GM19239 (cell line): ENCODE results near the gene PTGDS.

Experiments
- DNase-seq: peaks from one replicate; pipeline ENCODE4 v3.0.0; 2011; ENCODE audit warnings: low spot score; ENCODE audit not compliant: insufficient read length
- FAIRE-seq: peaks from 2 replicates; lab custom pipeline; 2011; peaks lifted over from hg19 to GRCh38; lab: Jason Lieb, UNC

Gene PTGDS

DNA sequence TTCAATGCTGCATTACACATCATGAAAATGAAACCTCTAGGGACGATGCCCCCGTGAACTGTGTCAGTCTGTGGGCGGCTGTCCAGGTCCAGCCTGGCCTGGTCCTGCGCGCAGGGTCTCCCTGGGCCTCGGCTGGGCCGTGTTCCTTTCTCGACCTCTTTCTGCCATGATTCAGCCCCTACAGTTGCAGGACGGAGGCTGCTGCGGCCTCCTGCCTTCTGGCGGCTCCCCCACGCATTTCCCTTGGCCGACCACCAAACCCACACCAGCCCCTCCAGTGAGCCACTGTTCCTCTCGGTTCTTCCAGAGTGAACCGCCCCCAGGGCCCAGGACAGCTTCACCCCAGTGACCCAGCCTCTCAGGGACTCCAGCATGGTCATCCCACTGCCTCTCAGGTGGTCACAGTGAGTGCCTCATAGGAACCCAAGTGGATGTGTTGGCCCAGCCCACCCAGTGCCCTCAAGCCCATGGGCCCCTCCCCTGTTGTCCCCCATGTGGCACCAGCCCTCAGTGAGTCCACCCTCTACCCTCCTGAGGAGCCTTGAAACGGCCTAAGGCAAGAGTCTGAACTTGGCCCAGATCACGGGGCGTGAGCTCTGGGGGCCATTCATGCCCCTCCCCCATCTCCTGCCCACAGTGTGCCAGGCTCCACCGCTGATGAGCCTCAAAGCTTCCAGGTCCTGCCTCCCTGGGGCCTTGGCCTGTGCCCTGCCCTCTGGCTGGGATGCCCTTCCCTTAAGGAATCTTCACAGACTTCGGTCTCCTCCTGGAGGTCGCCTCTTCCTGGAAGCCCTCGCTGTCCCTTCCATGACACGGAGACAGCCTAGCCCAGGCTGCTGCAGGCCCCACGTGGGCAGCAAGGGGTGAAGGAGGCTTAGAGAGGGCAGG is 29.1 kb downstream of the PTGDS start:
- FAIRE-seq = no peak
- DNase-seq = no peak

DNA sequence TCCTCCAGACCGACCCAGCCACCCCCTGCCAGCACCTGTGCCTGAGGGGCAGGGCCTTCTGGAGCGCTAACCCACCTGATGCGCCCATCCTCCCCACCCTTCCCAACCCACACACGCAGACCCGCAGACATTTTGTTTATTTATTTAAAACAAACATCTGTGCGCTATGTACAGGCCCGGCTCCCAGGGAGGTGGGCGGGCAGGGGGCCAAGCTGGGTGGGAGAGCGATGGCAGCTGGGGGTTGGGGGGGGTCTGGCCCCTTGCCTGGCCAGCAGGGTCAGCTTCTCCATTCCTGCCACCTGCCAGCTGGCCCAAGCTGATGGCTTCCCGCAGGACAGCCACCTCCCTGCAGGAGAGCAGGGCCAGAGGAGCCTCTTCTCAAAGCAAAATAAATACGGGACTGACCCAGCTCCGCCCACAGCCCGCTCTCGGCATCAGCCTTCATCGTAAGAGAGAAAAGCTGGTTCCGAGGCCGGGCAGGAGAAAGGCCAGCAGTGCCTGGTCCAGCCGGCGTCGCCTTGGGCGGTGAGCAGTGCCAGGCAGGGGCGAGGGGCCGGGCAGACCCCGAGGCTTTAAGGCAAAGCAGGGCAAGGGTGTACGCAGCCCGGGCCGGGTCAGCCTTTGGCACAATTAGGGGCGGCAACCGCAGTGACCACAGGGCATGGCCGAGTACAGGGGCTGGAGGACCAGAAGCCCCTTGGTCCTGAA is 30.0 kb downstream of the PTGDS start:
- FAIRE-seq (no peak), DNase-seq (no peak)

DNA sequence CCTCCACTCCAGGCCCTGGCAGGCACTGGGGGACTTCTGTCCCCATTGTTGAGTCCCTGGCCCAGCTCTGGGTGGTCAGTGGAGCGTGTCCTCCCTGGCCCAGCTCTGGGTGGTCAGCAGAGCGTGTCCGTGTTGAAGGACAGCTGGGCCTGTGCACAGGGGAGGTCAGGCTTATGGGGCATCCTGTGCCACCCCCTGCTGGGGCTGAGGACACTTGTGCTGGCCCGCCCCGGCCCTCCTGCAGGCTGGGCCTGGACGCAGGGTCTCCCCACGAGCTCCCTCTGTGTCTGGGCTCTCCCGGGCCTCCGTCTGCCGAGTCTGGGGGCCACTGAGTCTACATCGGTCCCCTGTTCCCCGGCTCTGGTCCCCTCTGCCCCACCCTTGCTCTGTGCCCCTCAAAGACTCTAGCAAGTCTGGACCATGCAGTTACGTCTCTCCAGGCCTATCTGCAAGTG is 30.5 kb downstream of the PTGDS start:
- no peak for DNase-seq
- no peak for FAIRE-seq

- FAIRE-seq = no peak
- no peak for DNase-seq
Observed at GRCh38 chr9:137008312-137008711, 31.0 kb downstream of the PTGDS start.

DNA sequence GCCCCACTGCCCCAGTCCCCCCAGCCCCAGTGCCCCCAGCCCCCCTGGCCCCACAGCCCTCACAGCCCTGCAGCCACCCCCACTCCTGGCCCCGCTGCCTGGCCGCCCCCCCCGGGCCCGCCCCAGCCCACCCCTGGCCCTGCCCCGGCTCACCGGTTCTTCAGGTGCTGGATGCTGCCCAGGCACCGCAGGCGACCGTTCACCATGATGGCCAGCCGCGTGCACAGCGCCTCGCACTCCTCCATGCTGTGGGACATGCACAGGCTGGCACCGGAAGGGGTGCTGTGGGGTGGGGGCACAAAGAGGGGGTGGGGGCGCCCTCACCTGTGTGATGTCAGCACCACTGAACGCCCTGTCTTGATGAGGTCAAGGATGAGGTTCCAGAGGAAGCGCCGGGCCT is 31.9 kb downstream of the PTGDS start:
- DNase-seq (no peak), FAIRE-seq (no peak)

- FAIRE-seq (no peak), DNase-seq (no peak)
Observed at GRCh38 chr9:137009938-137010732, 32.8 kb downstream of the PTGDS start.

GRCh38 chr9:137011156-137011555 is 33.9 kb downstream of the PTGDS start:
- FAIRE-seq = no peak
- DNase-seq = no peak

GRCh38 chr9:137011907-137012675 is 34.8 kb downstream of the PTGDS start:
- DNase-seq = no peak
- FAIRE-seq = no peak

DNA sequence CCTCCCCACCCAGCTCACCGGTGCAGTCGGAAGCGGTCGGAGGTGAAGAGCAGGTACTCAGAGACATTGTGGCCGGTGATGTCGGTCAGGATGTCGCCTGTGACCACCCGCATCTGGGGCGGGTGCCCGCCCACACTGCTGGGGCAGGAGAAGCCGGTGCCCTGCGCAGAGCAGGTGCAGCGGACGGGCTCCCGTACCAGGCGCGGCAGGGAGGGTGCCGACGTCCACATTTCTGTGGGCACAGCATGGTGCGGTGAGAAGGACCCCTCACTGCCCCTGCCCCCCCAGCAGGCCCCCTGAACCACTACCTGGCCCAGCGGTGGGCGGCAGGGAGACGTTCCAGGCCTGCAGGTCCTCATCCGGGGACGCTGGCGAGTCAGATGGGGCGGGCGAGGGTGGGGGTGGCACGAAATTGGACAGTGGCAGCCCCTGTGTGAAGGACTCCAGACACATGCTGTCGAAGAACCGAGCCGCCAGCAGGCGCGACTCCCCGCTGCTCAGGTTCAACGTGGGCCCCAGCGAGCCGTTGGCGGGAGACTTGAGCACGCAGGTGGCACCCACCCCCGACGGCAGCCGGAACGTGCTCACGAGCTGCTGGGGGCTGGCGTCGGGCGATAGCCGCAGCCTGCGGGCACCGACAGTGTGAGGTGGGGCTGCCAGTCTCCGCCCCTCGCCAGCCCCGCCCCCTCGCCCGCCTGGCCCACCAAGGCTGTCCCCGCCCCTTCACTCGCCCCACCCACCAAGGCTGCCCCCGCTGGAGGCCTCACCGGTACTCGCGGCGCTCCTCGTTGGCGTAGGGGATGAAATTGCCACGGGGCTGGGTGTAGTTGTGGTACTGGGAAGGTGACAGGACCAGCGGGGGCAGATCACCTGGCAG is 35.6 kb downstream of the PTGDS start:
- no peak for FAIRE-seq
- DNase-seq = no peak

- DNase-seq = no peak
- FAIRE-seq = no peak
Observed at GRCh38 chr9:137013571-137013940, 36.3 kb downstream of the PTGDS start.

- FAIRE-seq (no peak), DNase-seq (no peak)
Observed at GRCh38 chr9:137014166-137014565, 36.9 kb downstream of the PTGDS start.

- no peak for DNase-seq
- no peak for FAIRE-seq
Observed at GRCh38 chr9:137014776-137015539, 37.7 kb downstream of the PTGDS start.

DNA sequence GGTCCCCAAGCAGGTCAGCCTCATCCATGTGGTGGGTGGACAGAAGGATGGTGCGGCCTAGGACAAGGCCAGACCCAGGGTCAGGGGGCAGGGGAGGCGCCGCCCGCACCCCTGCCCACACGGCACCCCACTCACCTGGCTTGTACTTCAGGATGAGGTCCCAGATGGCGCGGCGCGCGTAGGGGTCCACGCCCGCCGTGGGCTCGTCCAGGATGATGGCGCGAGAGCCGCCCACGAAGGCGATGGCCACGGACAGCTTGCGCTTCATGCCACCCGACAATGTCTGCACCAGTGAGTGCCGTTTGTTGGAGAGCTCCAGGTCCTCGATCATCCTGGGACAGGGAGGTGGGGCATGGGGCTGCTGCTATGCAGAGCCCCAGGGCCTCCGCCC is 38.2 kb downstream of the PTGDS start:
- FAIRE-seq (no peak), DNase-seq (no peak)

- FAIRE-seq = no peak
- DNase-seq = no peak
Observed at GRCh38 chr9:137015976-137016375, 38.7 kb downstream of the PTGDS start.

DNA sequence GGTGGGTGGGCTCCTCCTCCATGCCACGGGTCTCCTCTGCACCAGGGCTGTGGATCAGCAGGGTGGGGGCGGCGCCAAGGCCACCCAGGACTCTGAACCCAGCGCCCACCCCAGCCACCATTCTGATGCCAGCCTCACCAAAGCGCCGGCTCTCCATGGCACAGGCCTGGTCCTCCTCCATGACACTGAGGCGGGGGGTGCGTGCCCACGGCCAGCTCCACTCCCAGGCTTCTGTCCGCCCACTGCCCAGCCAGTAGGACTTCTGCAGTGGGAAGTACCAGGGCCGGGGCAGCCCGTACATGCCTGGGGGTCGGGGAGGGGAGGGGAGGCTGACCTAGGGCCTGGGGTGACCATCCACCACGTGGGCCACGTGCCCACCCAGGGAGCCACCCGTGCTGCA is 39.1 kb downstream of the PTGDS start:
- DNase-seq (no peak), FAIRE-seq (no peak)

- FAIRE-seq (no peak), DNase-seq (no peak)
Observed at GRCh38 chr9:137017071-137017470, 39.8 kb downstream of the PTGDS start.

DNA sequence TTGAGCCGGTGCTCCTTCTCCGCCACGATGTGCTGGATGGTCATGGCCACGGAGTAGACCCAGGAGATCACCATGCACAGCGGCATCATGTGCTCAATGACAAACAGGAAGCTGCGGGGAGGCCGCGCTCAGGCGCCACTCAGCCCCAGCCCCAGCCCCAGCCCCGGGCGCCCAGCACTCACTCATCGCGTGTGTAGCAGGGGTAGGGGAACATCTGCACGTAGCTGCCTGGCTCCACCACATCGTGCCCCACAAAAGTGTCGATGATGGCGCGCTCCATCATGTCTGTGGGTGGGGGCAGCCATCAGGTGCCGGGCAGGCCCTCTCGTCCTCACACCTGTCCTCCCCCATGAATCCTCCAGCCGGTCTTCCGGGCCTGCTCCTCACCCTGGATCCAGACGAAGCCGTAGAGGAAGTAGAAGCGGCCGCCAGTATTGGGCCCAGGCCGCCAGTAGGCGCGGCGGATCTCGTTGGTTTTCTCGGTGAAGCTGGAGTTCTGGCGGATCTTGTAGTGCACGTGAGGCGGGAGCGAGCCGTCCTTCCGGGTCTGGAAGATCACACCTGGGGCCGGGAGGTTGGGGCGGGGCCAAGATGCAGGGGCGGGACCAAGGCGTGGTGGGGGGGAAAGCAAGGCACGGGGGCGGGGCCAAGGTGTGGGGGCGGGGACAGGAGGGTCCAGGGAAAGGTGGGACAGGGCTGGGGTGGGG is 40.6 kb downstream of the PTGDS start:
- FAIRE-seq (no peak), DNase-seq (no peak)
